LoVo (cell line): ENCODE data around the gene TBPL2.
"Not testable (repeated sequence)": the region's sequence is repeated elsewhere in the genome, so short reads cannot be mapped to it uniquely, and the experiment has no call there.

ENCODE experiments used
- DNase-seq: peaks from one replicate; pipeline ENCODE4 v3.0.0-alpha.2; 2016; ENCODE audit warnings: low spot score

Gene TBPL2

DNA sequence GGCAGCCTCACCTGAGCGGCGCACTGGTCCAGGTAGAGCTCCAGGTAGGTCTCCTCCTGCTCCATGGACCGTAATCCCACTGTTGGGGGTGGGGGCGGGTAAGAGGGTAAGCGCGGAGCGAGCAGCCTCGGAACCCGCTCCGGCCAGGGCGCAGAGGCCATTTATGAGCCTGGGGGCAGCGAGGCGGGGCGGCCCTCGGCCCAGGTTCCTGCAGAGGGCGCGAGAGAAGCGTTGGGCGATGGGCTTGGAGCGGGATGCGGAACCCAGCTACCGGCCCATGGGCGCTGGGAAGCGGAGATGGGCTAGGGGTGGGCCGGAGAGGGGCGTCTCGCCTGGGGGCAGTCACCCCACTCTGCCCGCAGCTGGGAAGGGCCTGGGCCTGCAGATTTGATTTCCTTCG is at the start of gene TBPL2:
Gene TBPL2 (minus strand): TSS at position 232 of the 400 bp plus-strand sequence. CDS start 167 bp downstream, at position 65.
- no peak for DNase-seq

GRCh38 chr14:55488204-55488603 is 47.8 kb upstream of the TBPL2 start:
- no peak for DNase-seq

DNA sequence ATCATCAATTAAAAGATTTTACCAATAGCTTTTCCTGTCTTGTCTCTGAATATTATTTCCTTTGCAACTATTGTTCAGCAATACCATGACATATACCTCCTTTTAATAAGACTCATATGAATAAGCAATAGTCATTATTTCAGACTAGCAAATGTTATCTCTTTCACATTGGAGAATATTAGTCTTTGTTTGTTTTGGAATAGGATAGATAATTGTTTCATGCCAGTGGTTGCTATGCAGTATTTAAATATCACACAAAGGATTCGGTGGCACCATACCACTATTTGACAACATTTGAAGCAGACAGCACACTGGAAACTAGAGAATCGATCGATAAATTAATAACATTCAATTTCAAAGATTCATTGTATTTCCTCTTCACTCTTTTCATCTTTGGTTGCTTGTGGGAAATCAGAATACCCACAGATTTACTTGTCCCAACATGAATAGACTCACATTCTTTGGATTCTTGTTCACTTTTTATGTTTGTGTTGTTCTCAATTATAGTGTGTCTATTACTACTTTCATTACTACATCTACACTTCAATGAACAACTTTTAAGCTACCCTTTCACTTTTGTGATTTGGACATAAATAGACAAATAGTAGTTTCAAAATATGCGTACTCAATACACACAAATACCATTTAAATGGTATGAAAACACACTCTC is 42.7 kb upstream of the TBPL2 start:
- DNase-seq = no peak

DNA sequence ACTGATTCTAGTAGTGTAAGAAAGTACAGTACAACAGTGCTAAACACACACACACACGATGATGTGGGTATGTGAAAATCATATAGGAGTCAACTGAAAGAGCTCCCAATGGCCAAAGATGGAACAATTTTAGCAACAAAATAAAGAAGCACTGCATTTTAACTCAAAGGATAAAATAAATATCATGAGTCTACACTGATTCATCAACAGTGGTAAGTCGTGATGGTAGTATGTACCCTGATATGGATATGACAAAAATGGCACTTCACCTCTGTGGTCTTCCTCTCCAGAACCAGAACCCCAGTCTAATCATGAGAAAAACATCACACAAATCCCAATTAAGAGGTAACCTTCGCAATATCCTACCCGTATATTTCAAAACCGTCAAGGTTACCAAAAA is 41.4 kb upstream of the TBPL2 start:
- DNase-seq = no peak

- DNase-seq = no peak
Measured at GRCh38 chr14:55477680-55478079, 37.3 kb upstream of the TBPL2 start.

DNA sequence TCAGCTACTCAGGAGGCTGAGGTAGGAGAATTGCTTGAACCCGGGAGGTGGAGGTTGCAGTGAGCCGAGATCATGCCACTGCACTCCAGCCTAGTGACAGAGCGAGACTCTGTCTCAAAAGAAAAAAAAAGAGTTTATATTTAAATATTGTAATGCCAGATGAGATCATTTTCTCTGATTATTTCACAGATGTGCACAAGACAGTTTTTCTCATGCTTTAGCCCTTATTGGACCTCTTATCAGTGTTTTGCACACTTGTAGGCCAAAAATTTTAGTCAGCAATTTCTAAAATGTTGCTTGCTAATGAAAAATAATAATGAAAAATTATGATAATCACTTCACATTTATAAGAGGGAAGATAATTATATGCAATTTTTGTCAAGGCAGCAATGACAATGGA is 36.0 kb upstream of the TBPL2 start:
- not testable (repeated sequence) for DNase-seq

DNA sequence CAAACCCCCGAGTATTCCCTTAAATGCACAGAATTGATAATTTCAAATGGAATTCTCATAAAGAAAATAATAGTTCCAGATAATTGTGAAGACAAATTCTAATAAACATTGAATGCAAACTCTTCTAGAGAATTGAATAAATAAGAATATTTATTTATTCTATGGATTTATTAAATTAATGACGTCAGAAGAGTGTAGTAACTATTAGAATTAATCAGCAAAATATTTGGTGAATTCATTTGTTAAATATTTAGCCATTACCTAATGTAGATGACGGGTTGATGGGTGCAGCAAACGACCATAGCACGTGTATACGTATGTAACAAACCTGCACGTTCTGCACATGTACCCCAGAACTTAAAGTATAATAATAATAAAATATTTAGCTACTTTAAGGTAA is 33.4 kb upstream of the TBPL2 start:
- DNase-seq = no peak

- DNase-seq = no peak
Measured at GRCh38 chr14:55470025-55470424, 29.6 kb upstream of the TBPL2 start.

DNA sequence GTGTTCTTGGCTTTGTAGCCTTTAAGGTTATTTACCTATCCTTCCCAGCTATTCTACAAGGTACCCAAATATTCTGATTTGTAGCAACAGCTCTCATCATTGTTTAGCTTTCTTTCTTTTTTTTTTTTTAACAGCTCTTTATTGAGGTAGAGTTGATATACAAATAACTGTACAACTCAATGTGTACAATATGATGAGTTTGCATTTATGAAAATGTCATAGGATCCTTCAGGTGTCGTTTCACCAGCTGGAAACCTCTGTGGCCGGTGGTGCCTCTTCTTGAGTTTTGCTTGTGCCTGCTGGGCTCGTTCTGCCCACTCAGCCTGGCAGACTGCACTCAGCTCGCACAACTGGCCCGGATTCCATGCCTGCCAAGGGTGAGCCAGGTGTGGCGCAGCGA is 26.9 kb upstream of the TBPL2 start:
- no peak for DNase-seq

GRCh38 chr14:55458800-55459515 is 18.5 kb upstream of the TBPL2 start:
- no peak for DNase-seq

GRCh38 chr14:55457496-55457895 is 17.1 kb upstream of the TBPL2 start:
- no peak for DNase-seq

GRCh38 chr14:55456411-55456810 is 16.0 kb upstream of the TBPL2 start:
- DNase-seq = not testable (repeated sequence)

DNA sequence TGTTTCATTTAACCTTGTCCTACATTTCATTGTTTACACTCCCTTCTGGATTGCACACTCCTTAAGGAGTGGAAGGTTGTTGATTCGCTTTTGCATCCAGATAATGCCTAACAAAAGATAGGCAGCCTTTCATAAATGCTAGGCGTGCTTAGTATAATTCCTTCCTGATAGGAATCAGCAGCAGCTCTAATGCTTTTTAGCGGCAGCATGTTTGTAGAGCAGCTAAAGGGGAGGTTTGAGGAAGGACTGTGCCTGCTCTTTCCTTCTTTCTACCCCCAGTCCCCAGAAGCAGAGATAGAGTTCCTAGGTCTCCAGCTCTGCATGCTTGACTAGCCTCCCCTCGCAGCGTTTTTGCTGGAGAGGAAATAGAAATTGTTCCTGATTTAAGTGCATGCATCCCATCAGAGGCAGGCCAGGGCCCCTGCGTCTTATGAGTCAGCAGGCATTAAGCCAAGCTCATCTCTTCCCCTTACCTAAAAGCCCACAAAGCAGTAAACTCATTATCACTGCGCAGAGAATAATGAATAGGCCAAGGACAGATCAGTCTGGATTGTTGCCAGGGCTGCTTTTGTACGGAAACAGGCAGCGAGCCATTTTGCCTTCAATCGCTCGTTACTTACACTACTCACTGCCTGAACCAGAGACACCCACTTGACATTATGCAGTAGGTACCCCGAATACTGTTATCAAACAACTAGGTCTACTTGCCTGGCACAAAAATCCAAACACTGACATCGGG is 14.0 kb upstream of the TBPL2 start:
- peak; percentile 88 for DNase-seq

DNA sequence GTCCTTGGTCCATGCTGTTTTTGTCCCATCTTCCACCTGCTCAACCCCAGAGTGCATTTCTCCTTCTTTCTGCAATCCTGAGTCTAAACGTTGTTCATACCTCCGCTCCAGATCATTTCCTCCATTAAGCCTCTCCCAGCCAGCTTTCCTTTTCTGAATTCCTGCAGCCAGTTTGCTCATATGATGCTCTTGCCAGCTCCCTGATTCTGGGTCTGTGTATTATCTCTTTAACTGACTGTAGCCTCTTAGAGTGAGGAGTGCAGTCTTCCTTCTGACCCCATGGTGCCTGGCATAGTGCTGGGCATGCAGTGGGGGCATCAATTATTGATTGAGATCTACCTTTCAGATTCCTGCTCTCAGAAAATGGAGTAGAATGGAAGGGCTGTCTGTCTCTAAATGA is 11.5 kb upstream of the TBPL2 start:
- no peak for DNase-seq

- DNase-seq = no peak
Measured at GRCh38 chr14:55451398-55451797, 11.0 kb upstream of the TBPL2 start.

GRCh38 chr14:55450987-55451386 is 10.6 kb upstream of the TBPL2 start:
- no peak for DNase-seq

DNA sequence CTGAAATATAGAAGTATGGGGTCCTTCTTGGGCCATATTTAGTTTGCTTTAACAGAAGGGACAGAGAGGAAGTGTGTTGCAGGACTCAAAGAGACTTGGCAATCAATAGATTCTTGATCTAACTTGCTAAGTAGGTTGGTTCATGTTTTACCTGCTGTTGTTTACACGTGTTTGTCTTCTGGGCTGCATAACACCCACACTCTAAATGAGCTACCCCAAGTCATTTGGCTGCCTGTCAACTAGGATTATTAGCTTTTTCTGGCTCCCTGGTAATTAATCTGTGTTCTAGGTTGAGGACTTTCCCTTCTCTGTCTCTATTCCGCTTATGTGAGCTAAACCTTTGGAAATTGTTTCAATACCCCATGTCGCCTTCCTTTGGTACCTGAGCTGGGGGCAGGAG is 10.1 kb upstream of the TBPL2 start:
- DNase-seq = no peak

GRCh38 chr14:55450124-55450523 is 9.7 kb upstream of the TBPL2 start:
- no peak for DNase-seq

DNA sequence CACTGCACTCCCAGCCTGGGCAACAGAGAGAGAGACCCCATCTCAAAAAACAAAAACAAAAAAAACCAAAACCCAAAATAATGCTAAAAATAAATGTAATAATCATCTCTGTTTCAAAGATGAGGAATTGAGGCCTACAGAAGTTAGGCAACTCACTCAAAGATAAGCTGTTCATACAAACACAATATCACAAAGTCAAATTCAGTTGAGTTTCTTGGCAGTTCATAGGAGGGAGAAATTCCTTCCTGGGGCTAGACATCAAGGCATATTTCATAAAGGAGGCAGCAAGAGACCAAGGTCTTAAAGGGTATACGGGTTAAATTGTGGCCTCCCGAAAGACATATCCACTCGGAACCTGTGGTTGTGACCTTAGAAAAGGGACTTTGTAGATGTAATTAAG is 8.7 kb upstream of the TBPL2 start:
- no peak for DNase-seq

GRCh38 chr14:55448141-55448614 is 7.8 kb upstream of the TBPL2 start:
- peak; percentile 97 for DNase-seq

- no peak for DNase-seq
Measured at GRCh38 chr14:55446833-55447232, 6.4 kb upstream of the TBPL2 start.

GRCh38 chr14:55446127-55446736 is 5.8 kb upstream of the TBPL2 start:
- DNase-seq = peak; percentile 59

- DNase-seq = no peak
Measured at GRCh38 chr14:55441286-55441685, 870 bp upstream of the TBPL2 start.
